ENCODE measurements around the gene TMEM94. TPM values are rescaled to one million over a fixed set of nuclear protein-coding genes. Genes with fewer than 3 reads are reported as not detected.

TMEM94 gene
- total and polyA plus RNA-seq, 2 of the 8 experiments (the other 6 are each of a cell fraction or from before 2014, with no cell fraction given), result 54.8 to 69.9 TPM

- TF ChIP-seq HDAC2 (IDR thresholded peaks at IDR 0.05; ENCODE audit: borderline replicate concordance in 1 of 2, low read depth in 2 of 2, low read length in 2 of 2) (peak; percentile 68 to 90; a peak in 3 of 4 replicates), RXRA (IDR thresholded peaks at IDR 0.05; ENCODE audit: insufficient read depth, low read depth, low read length) (no peak), RNF2 (IDR thresholded peaks at IDR 0.05; ENCODE audit: borderline replicate concordance, low read depth, low read length, missing control alignments, poor library complexity, severe bottlenecking) (no peak), CREB1 (IDR thresholded peaks at IDR 0.05) (no peak; the same call in 1 of the 2 replicates)
These were observed 59.2 kb downstream of the TMEM94 start, which contains the start of gene CASKIN2 (continued) for GRCh38 chr17:75515496-75516254.

Data from H1 (cell line).